Endothelial cell of umbilical vein (primary cell): ENCODE data around the gene LRRC61. TPM values are rescaled to one million over a fixed set of nuclear protein-coding genes. Genes with fewer than 3 reads are reported as not detected.

Source experiments
- BruUV-seq: library from RNA; stranded (reverse); fragments of 400-500 nt; replicated peaks from 2 replicates; lab custom pipeline; 2021; lab: Mats Ljungman, UMichigan
- CTCF ChIA-PET: fragments of 300-600, 350-600 bp; sonication (Branson Sonifier 250); formaldehyde crosslinking; loops from one replicate; lab custom pipeline; 2021; ENCODE audit warnings: antibody characterized with exemption, inconsistent platforms; lab: Charles Lee
- POLR2A ChIA-PET: fragments of 300-600, 350-600 bp; sonication (Branson Sonifier 250); formaldehyde crosslinking; loops from one replicate; lab custom pipeline; 2021; ENCODE audit warnings: antibody characterized with exemption, inconsistent platforms; lab: Charles Lee
- DNase-seq: peaks from one replicate; pipeline ENCODE4 v3.0.0-alpha.2; 2011; ENCODE audit warnings: low read depth, low spot score
- FAIRE-seq: peaks from 2 replicates; lab custom pipeline; 2011; peaks lifted over from hg19 to GRCh38; lab: Jason Lieb, UNC
- H2AFZ ChIP-seq: 2 replicates; pipeline ENCODE4 v1.6.0; 2012; ENCODE audit warnings: low read depth, low read length, control low read depth, inconsistent platforms
- H3K27ac ChIP-seq: 2 replicates; pipeline ENCODE4 v1.5.1; 2011; ENCODE audit warnings: low read depth, mild to moderate bottlenecking, control low read depth, low read length, moderate library complexity; ENCODE audit not compliant: insufficient read depth
- H3K27me3 ChIP-seq, 2 experiments: 2 replicates each; pipeline versions ENCODE4 v1.6.0 to v1.6.1; 2011; ENCODE audit warnings: low read length in 2 of 2, mixed read lengths in 1 of 2; ENCODE audit not compliant: control insufficient read depth in 2 of 2, insufficient read depth in 2 of 2
- H3K36me3 ChIP-seq, 2 experiments: 2 replicates in 1 of 2; 3 replicates in 1 of 2; pipeline ENCODE4 v1.5.1; 2011; ENCODE audit warnings: low read length in 2 of 2, mild to moderate bottlenecking in 1 of 2, moderate library complexity in 1 of 2; ENCODE audit not compliant: control insufficient read depth in 2 of 2, insufficient read depth in 2 of 2; ENCODE audit errors: extremely low read depth in 1 of 2
- H3K4me1 ChIP-seq: 3 replicates; pipeline ENCODE4 v1.5.1; 2011; ENCODE audit warnings: mild to moderate bottlenecking, low read length; ENCODE audit not compliant: control insufficient read depth, insufficient read depth; ENCODE audit errors: extremely low read depth
- H3K4me2 ChIP-seq: 2 replicates; pipeline ENCODE4 v1.6.1; 2011; ENCODE audit warnings: low read length, control low read depth, mixed read lengths; ENCODE audit not compliant: insufficient read depth
- H3K4me3 ChIP-seq, 3 experiments: fragments of 200-600 bp in 1 of 3; sonication (generic), shearing (Covaris generic) in 1 of 3; replicated peaks in 1 of 3; 2 replicates each; pipeline ENCODE4 v1.5.1; 2011 to 2016; ENCODE audit warnings: control low read depth in 3 of 3, low read length in 3 of 3, mild to moderate bottlenecking in 2 of 3, inconsistent platforms in 1 of 3, low read depth in 1 of 3, moderate library complexity in 1 of 3; ENCODE audit not compliant: insufficient read depth in 1 of 3
- H3K79me2 ChIP-seq: 2 replicates; pipeline ENCODE4 v1.6.0; 2012; ENCODE audit warnings: low read length, inconsistent platforms; ENCODE audit not compliant: control insufficient read depth, insufficient read depth
- H3K9ac ChIP-seq: replicated peaks from 2 replicates; pipeline ENCODE3; 2011; ENCODE audit warnings: low read length, control low read depth; ENCODE audit not compliant: insufficient read depth; ENCODE audit errors: extremely low read depth
- H3K9me1 ChIP-seq: replicated peaks from 3 replicates; pipeline ENCODE4 v1.6.0; 2011; ENCODE audit warnings: mild to moderate bottlenecking, low read length; ENCODE audit not compliant: control insufficient read depth, insufficient read depth; ENCODE audit errors: extremely low read depth
- H3K9me3 ChIP-seq: replicated peaks from 2 replicates; pipeline ENCODE4 v1.5.1; 2012; ENCODE audit warnings: low read length, inconsistent platforms; ENCODE audit not compliant: control insufficient read depth, insufficient read depth
- H4K20me1 ChIP-seq: replicated peaks from 2 replicates; pipeline ENCODE3; 2011; ENCODE audit warnings: mild to moderate bottlenecking, low read length; ENCODE audit not compliant: control insufficient read depth, insufficient read depth; ENCODE audit errors: extremely low read depth
- EZH2 ChIP-seq: IDR thresholded peaks from 2 replicates; pipeline ENCODE4 v1.6.1; 2012; ENCODE audit warnings: borderline replicate concordance, low read depth, mild to moderate bottlenecking, moderate library complexity, low read length, inconsistent platforms; ENCODE audit not compliant: severe bottlenecking
- FOS ChIP-seq: IDR thresholded peaks from 2 replicates; pipeline ENCODE4 v1.6.1; 2011; ENCODE audit warnings: mild to moderate bottlenecking, low read length, moderate library complexity, borderline replicate concordance; ENCODE audit not compliant: insufficient read depth
- GATA2 ChIP-seq: IDR thresholded peaks from 2 replicates; pipeline ENCODE4 v1.7.0; 2011; ENCODE audit warnings: low read depth, mild to moderate bottlenecking, moderate library complexity, mixed read lengths, low read length; ENCODE audit not compliant: insufficient read length, insufficient read depth
- JUN ChIP-seq: IDR thresholded peaks from 2 replicates; pipeline ENCODE4 v1.6.1; 2011; ENCODE audit warnings: borderline replicate concordance, low read depth; ENCODE audit not compliant: insufficient read length, insufficient read depth
- MAX ChIP-seq: IDR thresholded peaks from 2 replicates; pipeline ENCODE4 v1.6.1; 2011; ENCODE audit not compliant: insufficient read depth, insufficient read length
- MYC ChIP-seq: IDR thresholded peaks from one replicate; pipeline ENCODE4 v1.6.1; 2011; ENCODE audit warnings: mild to moderate bottlenecking, low read depth, low read length
- POLR2A ChIP-seq: IDR thresholded peaks from 2 replicates; pipeline ENCODE4 v1.6.1; 2012; ENCODE audit warnings: low read depth, mild to moderate bottlenecking, control low read depth, low read length
- POLR2AphosphoS5 ChIP-seq: IDR thresholded peaks from 2 replicates; pipeline ENCODE4 v1.6.1; 2012; ENCODE audit warnings: low read depth, mild to moderate bottlenecking, control low read depth, low read length, moderate library complexity; ENCODE audit not compliant: insufficient read depth
- dilution Hi-C: fragments of 300-500 bp; cut with MboI; formaldehyde crosslinking; loops from one replicate; pipeline ENCODE4 v1.15.0; 2019; ENCODE audit warnings: low sequenced_read_pairs; ENCODE audit not compliant: extremely low pct_ligation_motif_present
- intact Hi-C: fragments of 100-400 bp; cut with micrococcal nuclease; formaldehyde crosslinking; loops from one replicate; pipeline ENCODE4 v1.10.0; 2022
- polyA plus RNA-seq, 4 experiments: library from polyadenylated mRNA; depleted of rRNA in 3 of 4; stranded (reverse) in 3 of 4; unstranded in 1 of 4; fragments of >200 nt; gene quantifications; 2 replicates each; pipeline versions ENCODE4 v1.2.1 to v1.2.3, GENCODE V29; 2011 to 2012; ENCODE audit warnings: missing spikeins in 1 of 4
- total RNA-seq: library from RNA; stranded (reverse); gene quantifications from 2 replicates; pipeline ENCODE4 v1.2.3, GENCODE V29; 2021
- TF ChIP-seq, protein P1 (sequence below), 2 donors: IDR thresholded peaks; 1 replicate in 1 of 2; 2 replicates in 1 of 2; pipeline ENCODE4 v1.5.1; 2011; ENCODE audit warnings: low read length in 2 of 2, mild to moderate bottlenecking in 2 of 2, moderate library complexity in 2 of 2, control low read depth in 1 of 2, inconsistent platforms in 1 of 2, low read depth in 1 of 2; ENCODE audit not compliant: insufficient read depth in 1 of 2; ENCODE audit errors: extremely low read depth in 1 of 2

The LRRC61 gene
- total and polyA plus RNA-seq, 2 donors (not counting 3 experiments of a cell fraction or from before 2014, with no cell fraction given): 0.72 TPM; not detected in 1

DNA sequence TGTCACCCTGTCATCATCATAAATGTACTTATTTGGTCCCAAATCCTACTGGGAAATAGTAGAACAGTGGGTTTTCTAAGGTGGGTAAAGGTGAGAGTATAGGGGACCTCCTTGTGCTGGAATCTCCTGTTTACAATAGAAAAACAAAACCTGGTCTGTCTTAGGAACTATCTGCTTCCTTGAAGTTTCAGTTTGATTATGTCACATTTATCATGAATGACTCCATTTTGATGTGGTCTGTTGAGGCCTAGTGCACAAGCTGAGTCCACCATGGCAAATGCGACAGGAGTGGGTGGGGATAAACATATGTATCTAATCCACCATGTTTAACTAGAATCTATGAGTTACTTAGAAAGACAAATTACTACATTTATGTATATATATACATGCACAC, 32.5 kb downstream of the LRRC61 start:
- H3K4me1 ChIP-seq: no peaks in the 10 kb centered on the region

More for the DNA sequence above, 32.5 kb downstream of the LRRC61 start:
- Histone ChIP-seq H3K4me2 (no peak overlapping the region), H3K27ac (no peak overlapping the region), H3K4me3 (no peak overlapping the region), H4K20me1 (no peaks in the 10 kb centered on the region), H3K9me3 (no peaks in the 10 kb centered on the region), H3K9me1 (no peaks in the 10 kb centered on the region), H3K79me2 (no peaks in the 10 kb centered on the region), H2AFZ (no peak overlapping the region), H3K9ac (no peak overlapping the region), H3K27me3 (peaks cover 0 to 4% of the 10 kb centered on the region in 2 experiments), H3K36me3 (no peaks in the 10 kb centered on the region)
- intact Hi-C loops: loop anchor here (1.0 to 5.0 kb wide), 4 partner anchors 23 to 399 kb away; partner anchors contain the start of gene ZNF775
- ChIA-PET CTCF (interaction anchor here (0.7 to 2.3 kb wide), 14 partner anchors 9 to 811 kb away, joined by 3 to 24 read pairs (median 4); partner anchors contain the start of gene REPIN1), POLR2A (no interaction called here)
- BruUV-seq: no TSS peak
- dilution Hi-C loops: no loop called here
- TF ChIP-seq POLR2AphosphoS5: no peak
- TF ChIP-seq JUN: no peak
- no peak for TF ChIP-seq FOS
- TF ChIP-seq, protein P1, sequence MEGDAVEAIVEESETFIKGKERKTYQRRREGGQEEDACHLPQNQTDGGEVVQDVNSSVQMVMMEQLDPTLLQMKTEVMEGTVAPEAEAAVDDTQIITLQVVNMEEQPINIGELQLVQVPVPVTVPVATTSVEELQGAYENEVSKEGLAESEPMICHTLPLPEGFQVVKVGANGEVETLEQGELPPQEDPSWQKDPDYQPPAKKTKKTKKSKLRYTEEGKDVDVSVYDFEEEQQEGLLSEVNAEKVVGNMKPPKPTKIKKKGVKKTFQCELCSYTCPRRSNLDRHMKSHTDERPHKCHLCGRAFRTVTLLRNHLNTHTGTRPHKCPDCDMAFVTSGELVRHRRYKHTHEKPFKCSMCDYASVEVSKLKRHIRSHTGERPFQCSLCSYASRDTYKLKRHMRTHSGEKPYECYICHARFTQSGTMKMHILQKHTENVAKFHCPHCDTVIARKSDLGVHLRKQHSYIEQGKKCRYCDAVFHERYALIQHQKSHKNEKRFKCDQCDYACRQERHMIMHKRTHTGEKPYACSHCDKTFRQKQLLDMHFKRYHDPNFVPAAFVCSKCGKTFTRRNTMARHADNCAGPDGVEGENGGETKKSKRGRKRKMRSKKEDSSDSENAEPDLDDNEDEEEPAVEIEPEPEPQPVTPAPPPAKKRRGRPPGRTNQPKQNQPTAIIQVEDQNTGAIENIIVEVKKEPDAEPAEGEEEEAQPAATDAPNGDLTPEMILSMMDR (IDR thresholded peaks at IDR 0.05; ENCODE audit: extremely low read depth in 1 of 2, insufficient read depth in 1 of 2, low read depth in 1 of 2, low read length in 2 of 2): no peak
- no peak for TF ChIP-seq POLR2A
- TF ChIP-seq MAX: no peak
- no peak for TF ChIP-seq MYC
- no peak for TF ChIP-seq GATA2
- no peak for TF ChIP-seq EZH2
- no peak for DNase-seq
- no peak for FAIRE-seq
